Upper lobe of left lung (tissue), 6 donors: ENCODE measurements around the gene PDCL2. TPM values are rescaled to one million over a fixed set of nuclear protein-coding genes. Genes with fewer than 3 reads are reported as not detected.
"Not testable (repeated sequence)": the region's sequence is repeated elsewhere in the genome, so short reads cannot be mapped to it uniquely, and the experiment has no call there.

Source experiments
- ATAC-seq, 2 donors: fragments of 200-7000 bp; cut with Tn5 transposase; one replicate each; pipeline ENCODE4 v1.9.1; 2022; ENCODE audit warnings: mild to moderate bottlenecking in 2 of 2, moderate library complexity in 2 of 2; ENCODE audit not compliant: low FRiP score in 2 of 2
- DNase-seq, 2 donors: peaks; one replicate each; pipeline ENCODE4 v3.0.0-alpha.2; 2019 to 2020
- H3K27ac ChIP-seq, 4 donors: fragments of 200-600 bp; sonication (generic); one replicate each; pipeline ENCODE4 v1.5.1; 2016 to 2019
- H3K27me3 ChIP-seq, 4 donors: fragments of 200-600 bp; sonication (generic); one replicate each; pipeline ENCODE4 v1.5.1; 2017 to 2019
- H3K36me3 ChIP-seq, 4 donors: fragments of 200-600 bp; sonication (generic); one replicate each; pipeline ENCODE4 v1.5.1; 2016 to 2019
- H3K4me1 ChIP-seq, 4 donors: fragments of 200-600 bp; sonication (generic); one replicate each; pipeline ENCODE4 v1.5.1; 2018 to 2019
- H3K4me3 ChIP-seq, 4 donors: fragments of 200-600 bp; sonication (generic); one replicate each; pipeline ENCODE4 v1.5.1; 2017 to 2019; ENCODE audit warnings: mild to moderate bottlenecking in 2 of 4, moderate library complexity in 1 of 4
- H3K9me3 ChIP-seq, 4 donors: fragments of 200-600 bp; sonication (generic); one replicate each; pipeline ENCODE4 v1.5.1; 2018 to 2019
- CTCF ChIP-seq, 6 experiments: fragments of 450-650 bp in 4 of 6; fragments of 200-600 bp in 2 of 6; sonication (generic) in 2 of 6; IDR thresholded peaks; one replicate each; pipeline ENCODE4 v1.5.1; 2016 to 2019; ENCODE audit warnings: antibody characterized with exemption in 6 of 6
- EP300 ChIP-seq, 4 donors: sonication (generic); formaldehyde crosslinking; IDR thresholded peaks; one replicate each; pipeline ENCODE4 v1.5.1; 2017; ENCODE audit warnings: antibody characterized with exemption in 4 of 4, control low read depth in 2 of 4
- POLR2A ChIP-seq, 4 donors: fragments of 450-650 bp; IDR thresholded peaks; one replicate each; pipeline ENCODE4 v1.5.1; 2016 to 2017; ENCODE audit warnings: antibody characterized with exemption in 4 of 4, mild to moderate bottlenecking in 2 of 4
- POLR2AphosphoS5 ChIP-seq, 2 donors: sonication (generic); formaldehyde crosslinking; IDR thresholded peaks; one replicate each; pipeline ENCODE4 v1.5.1; 2017; ENCODE audit warnings: antibody characterized with exemption in 2 of 2
- WGBS, 2 donors: methylation state at CpG; one replicate each; pipeline ENCODE4 v1.1.5; 2017 to 2018; 5-methylcytosine and 5-hydroxymethylcytosine counted together
- total RNA-seq, 6 donors: library from RNA; depleted of rRNA in 4 of 6; stranded (reverse); fragments of >200 nt in 4 of 6; gene quantifications; one replicate each; pipeline versions ENCODE4 v1.1.0 to v1.2.1, GENCODE V29; 2016 to 2021
- donor health status: DM: no; HTN: no; CAD: no; lungs with moderate emphysema.
- donor health status: DM: no; HTN: yes; CAD: no; lungs with severe emphysema.

PDCL2 gene
- total RNA-seq, 6 donors from 2014 or later: not detected

- no peaks in the 10 kb centered on the region for H3K9me3 ChIP-seq
- DNase-seq (no peak), ATAC-seq (no peak)
- TF ChIP-seq POLR2A (IDR thresholded peaks at IDR 0.05) (no peak), EP300 (IDR thresholded peaks at IDR 0.05) (no peak), POLR2AphosphoS5 (IDR thresholded peaks at IDR 0.05) (no peak), CTCF (IDR thresholded peaks at IDR 0.05) (no peak)
- no peaks in the 10 kb centered on the region for H3K36me3 ChIP-seq
- H3K27me3 ChIP-seq: no peaks in the 10 kb centered on the region
- H3K4me1 ChIP-seq: no peaks in the 10 kb centered on the region
- H3K4me3 ChIP-seq: no peak overlapping the region
- H3K27ac ChIP-seq: no peak overlapping the region
Measured at GRCh38 chr4:55600640-55601039, 8.6 kb upstream of the PDCL2 start.

GRCh38 chr4:55598641-55599040 is 6.6 kb upstream of the PDCL2 start:
- Histone ChIP-seq H3K27me3 (no peaks in the 10 kb centered on the region), H3K27ac (no peak overlapping the region), H3K36me3 (no peaks in the 10 kb centered on the region), H3K4me1 (no peaks in the 10 kb centered on the region), H3K4me3 (no peak overlapping the region), H3K9me3 (no peaks in the 10 kb centered on the region)
- no peak for TF ChIP-seq POLR2AphosphoS5 (IDR thresholded peaks at IDR 0.05)
- TF ChIP-seq CTCF (IDR thresholded peaks at IDR 0.05): no peak
- no peak for TF ChIP-seq EP300 (IDR thresholded peaks at IDR 0.05)
- no peak for TF ChIP-seq POLR2A (IDR thresholded peaks at IDR 0.05)
- WGBS, 2 donors: 91 to 92% methylated on average over 2 of the region's 2 CpGs
- ATAC-seq (no peak), DNase-seq (no peak)

- Histone ChIP-seq H3K27me3 (no peaks in the 10 kb centered on the region), H3K27ac (no peak overlapping the region), H3K4me1 (no peaks in the 10 kb centered on the region), H3K4me3 (no peak overlapping the region), H3K9me3 (peaks cover 0 to 5% (median 2%) of the 10 kb centered on the region in 4 donors), H3K36me3 (no peaks in the 10 kb centered on the region)
- ATAC-seq (no peak), DNase-seq (no peak)
- 50 to 72% methylated on average over 2 of the region's 2 CpGs for WGBS, 2 donors
- TF ChIP-seq CTCF (IDR thresholded peaks at IDR 0.05) (no peak), POLR2A (IDR thresholded peaks at IDR 0.05) (no peak), POLR2AphosphoS5 (IDR thresholded peaks at IDR 0.05) (no peak), EP300 (IDR thresholded peaks at IDR 0.05) (no peak)
Measured at GRCh38 chr4:55588160-55588559, 3.9 kb downstream of the PDCL2 start.

GRCh38 chr4:55582773-55583172 is 9.3 kb downstream of the PDCL2 start:
- not testable (repeated sequence) for ATAC-seq, H3K9me3 ChIP-seq, H3K4me3 ChIP-seq, H3K27me3 ChIP-seq, H3K4me1 ChIP-seq, DNase-seq, H3K36me3 ChIP-seq, H3K27ac ChIP-seq
- 83 to 100% methylated on average over 1 to 2 of the region's 2 CpGs for WGBS, 2 donors

GRCh38 chr4:55578341-55579010 is 13.6 kb downstream of the PDCL2 start:
- H3K36me3 ChIP-seq: no peaks in the 10 kb centered on the region

More at GRCh38 chr4:55578341-55579010, 13.6 kb downstream of the PDCL2 start:
- Histone ChIP-seq H3K27me3 (no peaks in the 10 kb centered on the region), H3K27ac (no peak overlapping the region), H3K9me3 (peaks cover 7 to 20% (median 11%) of the 10 kb centered on the region in 4 donors), H3K4me1 (no peaks in the 10 kb centered on the region), H3K4me3 (no peak overlapping the region)
- TF ChIP-seq POLR2A (IDR thresholded peaks at IDR 0.05): no peak
- TF ChIP-seq EP300 (IDR thresholded peaks at IDR 0.05): no peak
- TF ChIP-seq CTCF (IDR thresholded peaks at IDR 0.05): no peak
- no peak for TF ChIP-seq POLR2AphosphoS5 (IDR thresholded peaks at IDR 0.05)
- no peak for ATAC-seq
- no peak for DNase-seq
